PFSK-1 (cell line): Measurements from ENCODE around the gene TMPRSS4.

ENCODE experiments used
- POLR2AphosphoS5 ChIP-seq: IDR thresholded peaks from 2 replicates; pipeline ENCODE4 v1.6.1; 2012; ENCODE audit warnings: low read depth, mild to moderate bottlenecking, control low read depth, low read length, moderate library complexity
- REST ChIP-seq, 2 experiments: IDR thresholded peaks; 2 replicates each; pipeline versions ENCODE4 v1.6.1 to v1.8.0; 2011 to 2012; ENCODE audit warnings: low read depth in 2 of 2, low read length in 2 of 2, control low read depth in 1 of 2, inconsistent platforms in 1 of 2, mild to moderate bottlenecking in 1 of 2, moderate library complexity in 1 of 2; ENCODE audit not compliant: insufficient read depth in 1 of 2

GRCh38 chr11:118074785-118075184 lies 2.1 kb upstream of the TMPRSS4 start:
- TF ChIP-seq REST (IDR thresholded peaks at IDR 0.05; ENCODE audit: insufficient read depth in 1 of 2, low read depth in 2 of 2, low read length in 2 of 2) (no peak), POLR2AphosphoS5 (no peak)
